HEK293 (cell line): ENCODE data around the gene NDUFB10.
A peak's percentile ranks its signal among the peaks of the same experiment; 100 is the strongest.

ENCODE experiments used
- BCL11A ChIP-seq: fragments of 450-650 bp; formaldehyde crosslinking; IDR thresholded peaks from 2 replicates; pipeline ENCODE4 v1.5.1; 2016; ENCODE audit warnings: low read depth, missing biosample characterization, missing genetic modification characterization
- IKZF3 ChIP-seq: fragments of 450-650 bp; IDR thresholded peaks from 2 replicates; pipeline ENCODE4 v1.5.0; 2018; ENCODE audit warnings: missing biosample characterization, mild to moderate bottlenecking, missing genetic modification characterization, moderate library complexity
- INSM2 ChIP-seq: fragments of 450-650 bp; formaldehyde crosslinking; IDR thresholded peaks from 2 replicates; pipeline ENCODE4 v1.5.1; 2016; ENCODE audit warnings: missing biosample characterization, missing genetic modification characterization
- KLF8 ChIP-seq: fragments of 450-650 bp; formaldehyde crosslinking; IDR thresholded peaks from 2 replicates; pipeline ENCODE4 v1.5.1; 2016; ENCODE audit warnings: missing biosample characterization, missing genetic modification characterization
- MYNN ChIP-seq: fragments of 450-650 bp; formaldehyde crosslinking; IDR thresholded peaks from 2 replicates; pipeline ENCODE4 v1.5.1; 2016; ENCODE audit warnings: missing biosample characterization, missing genetic modification characterization, borderline replicate concordance
- RBAK ChIP-seq: fragments of 450-650 bp; formaldehyde crosslinking; IDR thresholded peaks from 2 replicates; pipeline ENCODE4 v1.5.1; 2016; ENCODE audit warnings: missing biosample characterization, missing genetic modification characterization
- WT1 ChIP-seq: fragments of 450-650 bp; formaldehyde crosslinking; IDR thresholded peaks from 2 replicates; pipeline ENCODE4 v1.5.1; 2016; ENCODE audit warnings: missing biosample characterization, missing genetic modification characterization
- ZBTB20 ChIP-seq: fragments of 450-650 bp; formaldehyde crosslinking; IDR thresholded peaks from 2 replicates; pipeline ENCODE4 v1.5.1; 2016; ENCODE audit warnings: missing biosample characterization, missing genetic modification characterization
- ZBTB44 ChIP-seq: fragments of 450-650 bp; IDR thresholded peaks from 2 replicates; pipeline ENCODE4 v1.5.1; 2018; ENCODE audit warnings: missing biosample characterization, mild to moderate bottlenecking, missing genetic modification characterization
- ZNF146 ChIP-seq: fragments of 450-650 bp; formaldehyde crosslinking; IDR thresholded peaks from 2 replicates; pipeline ENCODE4 v1.5.1; 2016; ENCODE audit warnings: missing biosample characterization, missing genetic modification characterization
- ZNF155 ChIP-seq: fragments of 450-650 bp; formaldehyde crosslinking; IDR thresholded peaks from 2 replicates; pipeline ENCODE4 v1.5.1; 2016; ENCODE audit warnings: missing biosample characterization, missing genetic modification characterization
- ZNF16 ChIP-seq: fragments of 450-650 bp; formaldehyde crosslinking; IDR thresholded peaks from 2 replicates; pipeline ENCODE4 v1.5.1; 2016; ENCODE audit warnings: low read depth, missing biosample characterization, missing genetic modification characterization
- ZNF19 ChIP-seq: fragments of 450-650 bp; formaldehyde crosslinking; IDR thresholded peaks from 2 replicates; pipeline ENCODE4; 2016; ENCODE audit warnings: missing biosample characterization, missing genetic modification characterization, low read depth
- ZNF223 ChIP-seq: fragments of 450-650 bp; formaldehyde crosslinking; IDR thresholded peaks from 2 replicates; pipeline ENCODE4 v1.5.1; 2016; ENCODE audit warnings: missing biosample characterization, missing genetic modification characterization
- ZNF292 ChIP-seq: fragments of 450-650 bp; formaldehyde crosslinking; IDR thresholded peaks from 2 replicates; pipeline ENCODE4 v1.5.1; 2016; ENCODE audit warnings: low read depth, missing biosample characterization, missing genetic modification characterization, borderline replicate concordance
- ZNF560 ChIP-seq: fragments of 450-650 bp; formaldehyde crosslinking; IDR thresholded peaks from 2 replicates; pipeline ENCODE4 v1.5.1; 2017; ENCODE audit warnings: missing biosample characterization, missing genetic modification characterization, borderline replicate concordance
- ZNF571 ChIP-seq: fragments of 450-650 bp; formaldehyde crosslinking; IDR thresholded peaks from 2 replicates; pipeline ENCODE4 v1.5.0; 2017; ENCODE audit warnings: missing biosample characterization, missing genetic modification characterization
- ZNF610 ChIP-seq: fragments of 450-650 bp; formaldehyde crosslinking; IDR thresholded peaks from 2 replicates; pipeline ENCODE4 v1.5.1; 2016; ENCODE audit warnings: missing biosample characterization, missing genetic modification characterization, borderline replicate concordance
- ZNF645 ChIP-seq: fragments of 450-650 bp; formaldehyde crosslinking; IDR thresholded peaks from 2 replicates; pipeline ENCODE4; 2016; ENCODE audit warnings: missing biosample characterization, missing genetic modification characterization
- ZNF747 ChIP-seq: fragments of 450-650 bp; formaldehyde crosslinking; IDR thresholded peaks from 2 replicates; pipeline ENCODE4 v1.5.1; 2016; ENCODE audit warnings: missing biosample characterization, missing genetic modification characterization
- ZNF792 ChIP-seq: fragments of 450-650 bp; formaldehyde crosslinking; IDR thresholded peaks from 2 replicates; pipeline ENCODE4 v1.5.1; 2016; ENCODE audit warnings: missing biosample characterization, missing genetic modification characterization
- ZNF837 ChIP-seq: fragments of 450-650 bp; formaldehyde crosslinking; IDR thresholded peaks from 2 replicates; pipeline ENCODE4 v1.5.1; 2016; ENCODE audit warnings: missing biosample characterization, missing genetic modification characterization
- TF ChIP-seq, protein P1 (sequence below): fragments of 450-650 bp; formaldehyde crosslinking; conservative IDR thresholded peaks from 2 replicates; pipeline ENCODE4 v1.5.1; 2016; ENCODE audit warnings: low read depth, missing biosample characterization, missing genetic modification characterization
- TF ChIP-seq, protein P2 (sequence below): fragments of 450-650 bp; formaldehyde crosslinking; IDR thresholded peaks from 2 replicates; pipeline ENCODE4 v1.5.1; 2016; ENCODE audit warnings: missing biosample characterization, missing genetic modification characterization
- TF ChIP-seq, protein P3 (sequence below): sonication (generic); formaldehyde crosslinking; IDR thresholded peaks from 2 replicates; pipeline ENCODE4 v1.8.1; 2022; ENCODE audit warnings: mild to moderate bottlenecking, moderate library complexity, missing genetic modification reagents

NDUFB10 gene

DNA sequence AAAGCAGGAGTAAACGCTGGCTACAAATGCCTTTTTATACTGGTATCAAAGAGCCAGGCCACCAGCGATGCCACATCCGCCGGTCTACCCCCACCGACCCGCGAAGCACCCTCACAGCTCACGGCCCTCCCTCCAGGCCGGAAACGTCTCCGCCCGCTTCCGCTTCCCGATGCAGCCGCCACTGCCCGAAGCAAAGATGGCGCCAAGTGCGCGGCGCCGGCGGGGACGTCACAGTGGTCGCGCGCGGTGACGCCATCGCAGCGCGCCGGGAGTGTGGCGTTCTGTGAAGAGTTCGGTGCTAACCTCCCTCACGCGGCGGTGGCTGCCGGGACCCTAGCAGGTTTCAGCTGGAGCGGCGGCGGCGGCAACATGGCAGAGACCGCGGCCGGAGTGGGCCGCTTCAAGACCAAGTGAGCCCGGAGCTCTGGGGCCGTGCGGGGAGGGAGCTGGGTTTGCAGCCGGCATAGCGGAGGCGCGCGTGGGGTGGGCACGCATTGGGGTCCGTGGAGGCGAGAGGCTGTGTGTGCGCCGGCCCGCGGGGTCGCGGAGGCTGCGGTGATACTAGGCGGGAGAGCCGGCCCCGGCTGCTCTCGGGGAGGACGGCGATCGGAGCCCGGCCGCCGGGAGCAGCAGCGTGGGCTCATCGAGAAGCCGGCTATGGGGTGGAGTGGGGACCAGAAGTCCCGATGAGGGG lies 12.6 kb downstream of the NDUFB10 start, which contains the start of gene TBL3 (continued):
- peak; percentile 64 for TF ChIP-seq WT1 (tag by site-specific recombination)
- TF ChIP-seq ZNF19: no peak
- peak; percentile 72 for TF ChIP-seq ZBTB20 (tag by site-specific recombination)
- TF ChIP-seq ZNF292 (tag by site-specific recombination): no peak
- TF ChIP-seq ZNF16 (tag by site-specific recombination): no peak
- no peak for TF ChIP-seq ZNF571
- no peak for TF ChIP-seq ZNF155 (tag by site-specific recombination)
- no peak for TF ChIP-seq ZBTB44 (tag by site-specific recombination)
- TF ChIP-seq, protein P1, sequence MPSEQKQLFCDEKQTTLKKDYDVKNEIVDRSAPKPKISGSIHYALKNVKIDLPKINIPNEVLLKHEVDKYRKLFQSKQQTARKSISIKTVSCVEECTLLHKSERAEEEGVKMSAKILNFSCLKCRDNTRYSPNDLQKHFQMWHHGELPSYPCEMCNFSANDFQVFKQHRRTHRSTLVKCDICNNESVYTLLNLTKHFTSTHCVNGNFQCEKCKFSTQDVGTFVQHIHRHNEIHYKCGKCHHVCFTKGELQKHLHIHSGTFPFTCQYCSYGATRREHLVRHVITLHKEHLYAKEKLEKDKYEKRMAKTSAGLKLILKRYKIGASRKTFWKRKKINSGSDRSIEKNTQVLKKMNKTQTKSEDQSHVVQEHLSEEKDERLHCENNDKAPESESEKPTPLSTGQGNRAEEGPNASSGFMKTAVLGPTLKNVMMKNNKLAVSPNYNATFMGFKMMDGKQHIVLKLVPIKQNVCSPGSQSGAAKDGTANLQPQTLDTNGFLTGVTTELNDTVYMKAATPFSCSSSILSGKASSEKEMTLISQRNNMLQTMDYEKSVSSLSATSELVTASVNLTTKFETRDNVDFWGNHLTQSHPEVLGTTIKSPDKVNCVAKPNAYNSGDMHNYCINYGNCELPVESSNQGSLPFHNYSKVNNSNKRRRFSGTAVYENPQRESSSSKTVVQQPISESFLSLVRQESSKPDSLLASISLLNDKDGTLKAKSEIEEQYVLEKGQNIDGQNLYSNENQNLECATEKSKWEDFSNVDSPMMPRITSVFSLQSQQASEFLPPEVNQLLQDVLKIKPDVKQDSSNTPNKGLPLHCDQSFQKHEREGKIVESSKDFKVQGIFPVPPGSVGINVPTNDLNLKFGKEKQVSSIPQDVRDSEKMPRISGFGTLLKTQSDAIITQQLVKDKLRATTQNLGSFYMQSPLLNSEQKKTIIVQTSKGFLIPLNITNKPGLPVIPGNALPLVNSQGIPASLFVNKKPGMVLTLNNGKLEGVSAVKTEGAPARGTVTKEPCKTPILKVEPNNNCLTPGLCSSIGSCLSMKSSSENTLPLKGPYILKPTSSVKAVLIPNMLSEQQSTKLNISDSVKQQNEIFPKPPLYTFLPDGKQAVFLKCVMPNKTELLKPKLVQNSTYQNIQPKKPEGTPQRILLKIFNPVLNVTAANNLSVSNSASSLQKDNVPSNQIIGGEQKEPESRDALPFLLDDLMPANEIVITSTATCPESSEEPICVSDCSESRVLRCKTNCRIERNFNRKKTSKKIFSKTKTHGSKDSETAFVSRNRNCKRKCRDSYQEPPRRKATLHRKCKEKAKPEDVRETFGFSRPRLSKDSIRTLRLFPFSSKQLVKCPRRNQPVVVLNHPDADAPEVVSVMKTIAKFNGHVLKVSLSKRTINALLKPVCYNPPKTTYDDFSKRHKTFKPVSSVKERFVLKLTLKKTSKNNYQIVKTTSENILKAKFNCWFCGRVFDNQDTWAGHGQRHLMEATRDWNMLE: peak; percentile 95
- TF ChIP-seq ZNF837: no peak
- TF ChIP-seq ZNF560 (tag by site-specific recombination): no peak
- TF ChIP-seq BCL11A (tag by site-specific recombination): no peak
- TF ChIP-seq ZNF645: no peak; the same call in 1 of the 2 replicates
- peak; percentile 98 for TF ChIP-seq KLF8 (tag by site-specific recombination)
- TF ChIP-seq ZNF223 (tag by site-specific recombination): no peak
- no peak for TF ChIP-seq RBAK
- 0 out of 2 replicates have a peak, but pooled peaks have one; percentile 6 for TF ChIP-seq MYNN (tag by site-specific recombination)
- TF ChIP-seq ZNF146: peak; percentile 39
- no peak for TF ChIP-seq ZNF792 (tag by site-specific recombination)
- TF ChIP-seq, protein P2, sequence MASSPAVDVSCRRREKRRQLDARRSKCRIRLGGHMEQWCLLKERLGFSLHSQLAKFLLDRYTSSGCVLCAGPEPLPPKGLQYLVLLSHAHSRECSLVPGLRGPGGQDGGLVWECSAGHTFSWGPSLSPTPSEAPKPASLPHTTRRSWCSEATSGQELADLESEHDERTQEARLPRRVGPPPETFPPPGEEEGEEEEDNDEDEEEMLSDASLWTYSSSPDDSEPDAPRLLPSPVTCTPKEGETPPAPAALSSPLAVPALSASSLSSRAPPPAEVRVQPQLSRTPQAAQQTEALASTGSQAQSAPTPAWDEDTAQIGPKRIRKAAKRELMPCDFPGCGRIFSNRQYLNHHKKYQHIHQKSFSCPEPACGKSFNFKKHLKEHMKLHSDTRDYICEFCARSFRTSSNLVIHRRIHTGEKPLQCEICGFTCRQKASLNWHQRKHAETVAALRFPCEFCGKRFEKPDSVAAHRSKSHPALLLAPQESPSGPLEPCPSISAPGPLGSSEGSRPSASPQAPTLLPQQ (tag by site-specific recombination): peak; percentile 85
- peak; percentile 94 for TF ChIP-seq INSM2
- TF ChIP-seq IKZF3 (tag by site-specific recombination): peak; percentile 74
- no peak for TF ChIP-seq ZNF747
- TF ChIP-seq, protein P3, sequence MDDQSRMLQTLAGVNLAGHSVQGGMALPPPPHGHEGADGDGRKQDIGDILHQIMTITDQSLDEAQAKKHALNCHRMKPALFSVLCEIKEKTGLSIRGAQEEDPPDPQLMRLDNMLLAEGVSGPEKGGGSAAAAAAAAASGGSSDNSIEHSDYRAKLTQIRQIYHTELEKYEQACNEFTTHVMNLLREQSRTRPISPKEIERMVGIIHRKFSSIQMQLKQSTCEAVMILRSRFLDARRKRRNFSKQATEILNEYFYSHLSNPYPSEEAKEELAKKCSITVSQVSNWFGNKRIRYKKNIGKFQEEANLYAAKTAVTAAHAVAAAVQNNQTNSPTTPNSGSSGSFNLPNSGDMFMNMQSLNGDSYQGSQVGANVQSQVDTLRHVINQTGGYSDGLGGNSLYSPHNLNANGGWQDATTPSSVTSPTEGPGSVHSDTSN: peak; percentile 95
- TF ChIP-seq ZNF610 (tag by site-specific recombination): peak; percentile 49; the same call in 1 of the 2 replicates
